Transverse colon (tissue), 4 donors: ENCODE results near the gene FAM131C. TPM values are rescaled to one million over a fixed set of nuclear protein-coding genes. Genes with fewer than 3 reads are reported as not detected.
"Not testable (repeated sequence)": the region's sequence is repeated elsewhere in the genome, so short reads cannot be mapped to it uniquely, and the experiment has no call there.

Experiments used
- DNase-seq: peaks from one replicate; pipeline ENCODE4 v3.0.0-alpha.2; 2019
- H3K27ac ChIP-seq, 4 donors: fragments of 200-600 bp; sonication (generic); 2 replicates each; pipeline ENCODE4 v1.5.1; 2016 to 2018; ENCODE audit warnings: inconsistent platforms in 4 of 4
- H3K27me3 ChIP-seq: fragments of 200-600 bp; sonication (generic); 2 replicates; pipeline ENCODE4 v1.5.1; 2017; ENCODE audit warnings: inconsistent platforms
- H3K36me3 ChIP-seq, 4 donors: fragments of 200-600 bp; sonication (generic); 2 replicates each; pipeline ENCODE4 v1.5.1; 2017 to 2019; ENCODE audit warnings: inconsistent platforms in 4 of 4
- H3K4me1 ChIP-seq, 4 donors: fragments of 200-600 bp; sonication (generic); 2 replicates each; pipeline ENCODE4 v1.5.1; 2017 to 2020; ENCODE audit warnings: inconsistent platforms in 4 of 4
- H3K4me3 ChIP-seq, 4 donors: fragments of 200-600 bp; sonication (generic); 1 replicate in 1 of 4; 2 replicates in 3 of 4; pipeline versions ENCODE4 v1.5.1 to v1.6.1; 2017 to 2019; ENCODE audit warnings: inconsistent platforms in 4 of 4
- H3K9me3 ChIP-seq, 2 donors: fragments of 200-600 bp; sonication (generic); 2 replicates each; pipeline ENCODE4 v1.5.1; 2017 to 2019; ENCODE audit warnings: inconsistent platforms in 2 of 2
- EP300 ChIP-seq: sonication (generic); formaldehyde crosslinking; IDR thresholded peaks from one replicate; pipeline ENCODE4 v1.6.1; 2017; ENCODE audit warnings: antibody characterized with exemption, low read depth
- POLR2A ChIP-seq: fragments of 450-650 bp; IDR thresholded peaks from one replicate; pipeline ENCODE4 v1.6.1; 2016; ENCODE audit warnings: antibody characterized with exemption, mild to moderate bottlenecking, moderate library complexity
- POLR2AphosphoS5 ChIP-seq, 3 donors: sonication (generic); formaldehyde crosslinking; IDR thresholded peaks; one replicate each; pipeline ENCODE4 v1.6.1; 2016; ENCODE audit warnings: antibody characterized with exemption in 3 of 3
- WGBS, 2 donors: methylation state at CpG; one replicate each; pipeline ENCODE4 v1.1.5; 2018; ENCODE audit warnings: low coverage in 1 of 2; 5-methylcytosine and 5-hydroxymethylcytosine counted together
- in situ Hi-C, 4 donors: fragments of 200-750 bp; cut with MboI; loops; one replicate each; pipeline versions ENCODE4 v1.15.0 to v1.15.1; 2017; ENCODE audit warnings: low sequenced_read_pairs in 3 of 4, low pct_ligation_motif_present in 1 of 4, low pct_unique_long_range_greater_than_20kb in 1 of 4
- intact Hi-C: fragments of 100-400 bp; cut with DNase I; formaldehyde crosslinking; loops from one replicate; pipeline ENCODE4 v1.15.1; 2023; ENCODE audit warnings: low total_unique reads
- total RNA-seq, 4 donors: library from RNA; depleted of rRNA; stranded (reverse); fragments of >200 nt; gene quantifications; one replicate each; pipeline ENCODE4 v1.1.0, GENCODE V29; 2016
- TF ChIP-seq, protein P1 (sequence below), 5 experiments: fragments of 200-600 bp in 3 of 5; fragments of 450-650 bp in 2 of 5; sonication (generic) in 3 of 5; IDR thresholded peaks; 1 replicate in 2 of 5; 2 replicates in 3 of 5; pipeline ENCODE4 v1.5.1; 2016 to 2017; ENCODE audit warnings: antibody characterized with exemption in 5 of 5, inconsistent platforms in 3 of 5, mild to moderate bottlenecking in 2 of 5, moderate library complexity in 1 of 5

Gene FAM131C
- total RNA-seq, 4 donors from 2014 or later: 1.2 TPM; not detected in 3

- WGBS, 2 donors: 70 to 79% methylated on average over 2 to 7 of the region's 7 CpGs
- no peaks in the 10 kb centered on the region for H3K36me3 ChIP-seq
- H3K4me1 ChIP-seq: peaks cover 0 to 5% (median 0%) of the 10 kb centered on the region in 4 donors
- no peak overlapping the region for H3K4me3 ChIP-seq
- intact Hi-C loops (loop anchor here (10.0 kb wide), 1 partner anchor 260 kb away; no protein-coding TSS in a partner anchor), in situ Hi-C loops (no loop called here)
- peaks cover 4% of the 10 kb centered on the region for H3K27me3 ChIP-seq
- no peak for TF ChIP-seq POLR2A
- TF ChIP-seq EP300: no peak
- TF ChIP-seq POLR2AphosphoS5 (IDR thresholded peaks at IDR 0.05): no peak
- TF ChIP-seq, protein P1, sequence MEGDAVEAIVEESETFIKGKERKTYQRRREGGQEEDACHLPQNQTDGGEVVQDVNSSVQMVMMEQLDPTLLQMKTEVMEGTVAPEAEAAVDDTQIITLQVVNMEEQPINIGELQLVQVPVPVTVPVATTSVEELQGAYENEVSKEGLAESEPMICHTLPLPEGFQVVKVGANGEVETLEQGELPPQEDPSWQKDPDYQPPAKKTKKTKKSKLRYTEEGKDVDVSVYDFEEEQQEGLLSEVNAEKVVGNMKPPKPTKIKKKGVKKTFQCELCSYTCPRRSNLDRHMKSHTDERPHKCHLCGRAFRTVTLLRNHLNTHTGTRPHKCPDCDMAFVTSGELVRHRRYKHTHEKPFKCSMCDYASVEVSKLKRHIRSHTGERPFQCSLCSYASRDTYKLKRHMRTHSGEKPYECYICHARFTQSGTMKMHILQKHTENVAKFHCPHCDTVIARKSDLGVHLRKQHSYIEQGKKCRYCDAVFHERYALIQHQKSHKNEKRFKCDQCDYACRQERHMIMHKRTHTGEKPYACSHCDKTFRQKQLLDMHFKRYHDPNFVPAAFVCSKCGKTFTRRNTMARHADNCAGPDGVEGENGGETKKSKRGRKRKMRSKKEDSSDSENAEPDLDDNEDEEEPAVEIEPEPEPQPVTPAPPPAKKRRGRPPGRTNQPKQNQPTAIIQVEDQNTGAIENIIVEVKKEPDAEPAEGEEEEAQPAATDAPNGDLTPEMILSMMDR (IDR thresholded peaks at IDR 0.05): no peak
- no peak for DNase-seq
- no peak overlapping the region for H3K27ac ChIP-seq
- H3K9me3 ChIP-seq: no peaks in the 10 kb centered on the region
These were observed 18.6 kb downstream of the FAM131C start for GRCh38 chr1:16054598-16055540.

DNA sequence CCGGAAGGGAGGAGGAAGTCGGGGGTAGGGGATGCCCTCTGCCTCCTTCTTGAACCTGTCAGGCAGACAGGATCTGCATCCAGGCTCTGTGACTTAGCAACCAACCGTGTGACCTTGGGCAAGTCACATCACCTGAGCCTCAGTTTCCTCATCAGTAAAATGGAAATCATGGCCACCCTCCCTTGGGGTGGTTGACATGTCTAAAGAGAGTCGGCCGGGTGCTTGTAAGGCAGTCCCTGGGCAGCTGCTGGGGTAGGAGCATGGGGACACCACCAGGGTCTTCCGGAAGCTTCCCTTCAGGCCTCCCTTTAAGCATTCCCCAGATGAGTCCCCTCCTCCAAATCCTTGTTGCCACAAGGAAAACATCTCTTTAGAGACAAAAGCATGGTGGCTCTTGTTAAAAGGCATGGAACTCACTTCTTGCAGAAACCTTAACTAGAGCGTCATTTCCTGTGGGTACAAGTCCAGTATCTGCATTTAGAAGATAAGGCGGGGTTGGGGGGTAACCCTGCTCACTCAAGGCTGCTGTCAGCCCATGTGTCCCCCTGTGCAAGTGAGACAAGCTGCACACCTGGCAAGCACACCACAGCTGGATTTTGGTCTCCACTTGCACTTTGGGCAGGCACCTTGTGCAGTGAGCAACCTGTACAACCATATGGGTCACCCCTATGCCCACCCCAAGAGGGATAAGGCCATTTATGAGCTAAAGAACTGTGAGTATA is 19.5 kb downstream of the FAM131C start:
- Histone ChIP-seq H3K27me3 (peaks cover 4% of the 10 kb centered on the region), H3K36me3 (no peaks in the 10 kb centered on the region), H3K4me3 (no peak overlapping the region), H3K9me3 (no peaks in the 10 kb centered on the region), H3K4me1 (peaks cover 0 to 7% (median 1%) of the 10 kb centered on the region in 4 donors), H3K27ac (no peak overlapping the region)
- DNase-seq: no peak
- in situ Hi-C loops (no loop called here), intact Hi-C loops (loop anchor here (10.0 kb wide), 1 partner anchor 259 kb away; no protein-coding TSS in a partner anchor)
- WGBS, 2 donors: 57 to 86% methylated on average over 3 to 8 of the region's 8 CpGs
- TF ChIP-seq, protein P1 (IDR thresholded peaks at IDR 0.05): no peak
- TF ChIP-seq EP300: no peak
- no peak for TF ChIP-seq POLR2AphosphoS5 (IDR thresholded peaks at IDR 0.05)
- no peak for TF ChIP-seq POLR2A

DNA sequence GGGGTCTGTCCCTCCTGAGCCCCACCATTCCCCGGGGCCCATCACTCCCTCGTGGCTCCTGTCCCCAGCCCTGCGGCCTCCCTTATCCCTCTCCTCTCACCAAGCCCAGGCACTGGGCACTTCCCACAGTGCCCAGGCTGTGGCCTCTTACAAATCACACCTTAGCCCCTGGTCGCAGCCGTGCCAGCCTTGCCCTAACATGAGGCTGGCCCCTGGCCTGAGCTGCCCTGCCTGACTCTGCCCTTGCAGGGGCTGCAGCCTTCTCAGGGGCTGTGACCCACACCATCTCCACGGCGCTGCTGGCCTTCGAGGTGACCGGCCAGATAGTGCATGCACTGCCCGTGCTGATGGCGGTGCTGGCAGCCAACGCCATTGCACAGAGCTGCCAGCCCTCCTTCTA is 21.5 kb downstream of the FAM131C start:
- intact Hi-C loops: loop anchor here (10.0 kb wide), 1 partner anchor 257 kb away; no protein-coding TSS in a partner anchor
- in situ Hi-C loops: not testable (repeated sequence)

DNA sequence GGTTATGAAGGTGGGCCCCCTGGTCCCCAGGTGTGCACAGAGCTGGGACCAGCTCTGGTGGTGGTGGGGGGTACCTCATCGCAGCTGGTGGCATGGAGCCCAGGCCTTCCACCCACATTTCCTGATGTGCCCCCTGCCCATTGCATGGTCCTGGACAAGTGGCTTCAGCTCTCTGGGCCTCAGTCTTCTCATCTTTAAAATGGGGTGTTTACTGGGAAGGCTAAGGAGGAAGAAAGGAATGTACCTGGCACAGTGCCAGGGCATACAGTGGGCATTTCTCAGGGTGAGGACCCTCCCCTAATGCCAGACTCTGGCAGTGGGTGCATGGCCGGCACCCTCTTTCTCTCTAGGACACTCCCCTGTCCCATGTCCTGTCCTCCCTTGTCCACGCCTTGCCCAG is 22.4 kb downstream of the FAM131C start:
- WGBS, 2 donors: 94% methylated on average over 3 of the region's 3 CpGs; no CpG with 5 or more reads in 1 of the 2 donors
- TF ChIP-seq, protein P1 (IDR thresholded peaks at IDR 0.05): no peak
- no peak for TF ChIP-seq POLR2AphosphoS5 (IDR thresholded peaks at IDR 0.05)
- TF ChIP-seq EP300: no peak
- no peak for TF ChIP-seq POLR2A
- Histone ChIP-seq H3K27ac (no peak overlapping the region), H3K36me3 (no peaks in the 10 kb centered on the region), H3K4me3 (no peak overlapping the region), H3K27me3 (no peaks in the 10 kb centered on the region), H3K9me3 (no peaks in the 10 kb centered on the region), H3K4me1 (peaks cover 0 to 12% (median 7%) of the 10 kb centered on the region in 4 donors)
- in situ Hi-C loops: no loop called here
- no peak for DNase-seq
- intact Hi-C loops: loop anchor here (10.0 kb wide), 1 partner anchor 256 kb away; no protein-coding TSS in a partner anchor

More for the DNA sequence above, 21.5 kb downstream of the FAM131C start:
- 93% methylated on average over 11 of the region's 12 CpGs; no CpG with 5 or more reads in 1 of the 2 donors for WGBS, 2 donors
- peaks cover 0 to 12% (median 7%) of the 10 kb centered on the region in 4 donors for H3K4me1 ChIP-seq
- not testable (repeated sequence) for H3K9me3 ChIP-seq, H3K27ac ChIP-seq, DNase-seq, H3K27me3 ChIP-seq, H3K36me3 ChIP-seq, H3K4me3 ChIP-seq
